KG1 (cell line): Measurements from ENCODE around the gene PRKG1.

Source experiments
- DNase-seq: peaks from one replicate; lab custom pipeline; 2025; lab: John Stamatoyannopoulos, UW

The PRKG1 gene

DNA sequence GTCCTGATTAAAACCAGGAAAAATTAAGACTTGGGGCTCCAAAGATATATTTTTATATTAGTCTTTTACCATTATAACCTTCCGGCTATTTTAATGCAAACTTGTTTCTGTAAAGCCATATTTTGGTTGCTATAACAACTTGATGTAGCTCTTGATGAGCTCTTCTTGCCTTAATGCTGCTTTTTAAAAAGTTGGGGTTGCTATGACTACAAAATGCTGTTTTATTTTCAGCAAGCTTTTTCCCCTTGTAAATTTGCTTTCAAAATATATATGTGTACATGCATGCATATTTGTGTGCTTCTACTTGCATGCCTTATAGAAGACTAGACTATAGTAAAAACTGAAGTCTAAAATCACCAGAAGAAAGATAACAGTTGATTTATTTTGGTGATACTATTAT, 525.4 kb downstream of the PRKG1 start:
- DNase-seq: no peak

DNA sequence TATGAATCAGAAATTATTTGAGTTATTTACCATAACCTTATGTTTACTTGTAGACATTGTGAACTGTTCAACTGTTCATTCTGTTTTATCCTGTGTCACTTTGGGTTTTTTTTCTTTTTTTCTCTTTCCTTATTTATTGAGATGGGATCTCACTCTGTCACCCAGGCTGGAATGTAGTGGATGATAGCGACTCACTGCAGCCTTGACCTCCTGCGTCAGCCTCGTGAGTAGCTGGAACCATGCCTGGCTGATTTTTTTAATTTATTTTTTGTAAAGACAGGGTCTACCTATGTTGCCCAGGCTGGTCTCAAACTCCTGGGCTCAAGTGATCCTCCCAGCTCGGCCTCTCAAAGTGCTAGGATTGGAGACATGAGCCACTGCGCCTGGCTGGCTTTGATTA, 528.0 kb downstream of the PRKG1 start:
- DNase-seq: no peak

DNA sequence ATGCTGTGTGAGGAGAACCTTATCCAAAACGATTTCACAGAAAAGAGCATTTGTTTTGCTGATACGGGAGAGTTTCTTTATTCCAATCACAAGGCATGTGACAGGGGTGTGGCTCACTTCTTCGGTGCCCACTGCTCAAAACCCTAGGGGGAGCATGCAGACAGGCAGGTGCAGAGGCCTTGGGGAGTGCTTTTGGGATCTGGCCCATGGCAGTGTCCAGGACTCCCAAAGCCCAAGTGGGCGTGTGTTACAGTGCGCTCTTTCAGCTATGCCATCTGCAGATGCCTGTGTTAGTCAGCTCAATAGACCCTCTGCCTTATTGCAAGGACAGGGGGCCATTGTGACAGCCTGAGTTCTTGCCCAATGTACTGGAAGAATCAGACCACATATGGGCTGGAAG, 530.3 kb downstream of the PRKG1 start:
- no peak for DNase-seq

DNA sequence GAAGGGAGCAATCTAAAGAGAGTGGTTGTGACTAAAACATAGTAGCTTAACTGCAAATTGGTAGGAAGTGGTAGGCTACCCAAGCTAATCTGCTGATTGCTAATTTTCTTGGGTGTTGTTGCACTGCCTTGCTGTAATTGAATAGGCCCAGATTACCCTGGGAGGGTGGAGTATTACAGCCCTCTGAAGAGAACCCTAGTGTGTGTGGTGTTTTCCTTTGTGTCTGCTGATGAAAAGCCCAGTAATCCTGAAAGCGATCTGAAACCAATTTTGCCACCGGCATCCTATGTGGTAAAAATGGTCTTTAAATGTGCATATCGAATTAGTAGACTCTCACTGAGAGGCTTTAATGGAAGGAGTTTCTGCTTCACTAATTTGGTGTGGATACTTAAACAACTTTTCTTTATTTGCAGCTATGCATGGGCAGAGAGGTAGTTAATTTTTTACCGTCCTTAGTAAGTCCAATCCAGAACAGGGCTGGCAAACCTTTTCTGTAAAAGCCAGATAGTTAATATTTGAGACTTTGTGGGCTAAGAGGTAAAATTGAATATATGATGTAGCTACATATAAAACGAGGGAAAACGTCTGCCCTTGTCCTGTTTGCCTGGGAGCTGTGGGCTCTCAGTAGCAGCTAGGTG, 532.7 kb downstream of the PRKG1 start:
- no peak for DNase-seq

DNA sequence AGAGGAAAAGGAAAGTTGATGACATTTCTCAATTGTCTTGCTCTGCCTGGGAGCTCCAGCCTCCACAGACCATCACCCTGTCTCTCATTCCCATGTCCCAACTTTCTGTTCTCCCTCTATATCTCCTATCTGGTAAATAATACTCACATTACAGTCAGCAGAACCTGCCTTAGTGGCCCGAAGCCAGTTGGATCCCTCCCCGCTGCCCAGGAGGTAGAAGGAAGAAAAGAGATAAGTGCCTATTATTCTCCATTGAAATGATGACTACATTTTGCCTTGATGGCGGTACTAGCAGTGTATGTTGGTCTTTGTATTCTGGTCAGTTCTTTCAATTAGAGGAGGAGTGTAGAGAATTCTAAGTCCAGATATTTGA, 533.2 kb downstream of the PRKG1 start:
- no peak for DNase-seq

DNA sequence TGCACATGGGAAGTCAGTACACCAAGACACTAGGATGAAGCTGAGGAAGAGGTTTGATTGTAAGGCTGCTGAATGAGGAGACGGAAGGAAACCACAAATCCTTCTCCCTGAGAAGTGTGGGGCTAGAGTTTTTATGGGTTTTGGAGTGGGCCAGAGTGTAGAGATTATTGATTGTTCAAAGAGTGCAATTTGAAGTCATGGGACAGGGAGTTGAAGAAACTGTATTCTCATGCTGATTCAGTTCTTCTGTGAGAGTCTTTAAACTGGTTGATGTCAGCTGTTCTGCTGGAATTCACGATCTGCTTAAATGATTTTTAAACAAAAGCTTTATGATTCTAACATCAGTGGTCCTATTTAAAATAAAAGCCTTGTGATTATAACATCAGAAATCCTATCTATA, 533.9 kb downstream of the PRKG1 start:
- DNase-seq: no peak

DNA sequence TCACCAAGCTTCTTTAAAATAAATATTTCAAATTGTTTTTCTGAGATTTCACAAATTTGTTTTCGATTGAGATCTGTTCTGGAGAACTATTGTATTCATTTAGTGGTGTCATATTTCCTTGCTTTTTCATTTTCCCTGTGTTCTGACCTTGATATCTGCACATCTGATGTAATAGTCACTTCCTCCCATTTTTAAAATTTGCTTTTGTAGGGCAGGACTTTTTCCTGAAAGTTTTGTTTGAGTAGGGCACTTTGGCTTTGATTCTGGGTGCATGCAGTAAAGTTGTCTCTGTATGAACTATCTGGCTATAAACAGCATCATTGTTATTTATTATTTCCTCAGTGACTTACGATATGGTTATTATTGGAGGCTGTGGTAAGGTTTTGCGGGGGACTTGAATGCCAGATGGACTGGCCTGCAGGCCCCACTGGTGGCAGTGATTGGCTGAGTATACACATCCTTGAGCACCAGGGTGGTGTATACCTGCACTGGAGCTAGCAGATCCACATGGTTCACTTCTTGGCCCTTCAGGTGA, 541.5 kb downstream of the PRKG1 start:
- DNase-seq: no peak

DNA sequence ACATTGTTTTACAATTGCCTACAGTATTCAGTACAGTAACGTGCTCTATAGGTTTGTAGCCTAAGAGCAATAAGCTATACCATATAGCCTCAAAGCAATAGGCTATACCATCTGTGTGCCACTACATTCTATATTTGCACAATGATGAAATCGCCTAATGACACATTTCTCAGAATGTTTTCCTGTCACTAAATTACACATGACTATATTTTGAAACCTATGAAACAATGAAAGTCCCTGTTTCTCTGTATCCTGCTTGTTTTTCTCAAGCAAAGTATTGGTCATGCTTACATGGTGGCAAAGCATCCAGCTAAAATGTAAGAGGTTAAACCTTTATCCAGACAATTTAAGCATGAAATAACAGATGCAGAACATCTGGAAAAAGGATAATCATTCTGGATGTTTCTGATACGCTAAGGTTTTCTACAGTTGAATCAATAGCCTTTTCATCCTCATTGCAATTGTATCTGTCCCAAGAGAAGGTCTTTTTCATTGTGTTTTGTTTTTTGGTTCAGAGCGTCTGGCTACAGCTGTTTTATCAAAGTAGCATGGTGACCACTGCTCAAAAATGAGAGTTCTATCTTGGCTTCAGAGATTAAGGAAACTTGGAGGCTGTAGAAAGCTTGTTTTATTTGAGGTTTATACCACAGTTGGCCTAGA, 543.4 kb downstream of the PRKG1 start:
- no peak for DNase-seq

DNA sequence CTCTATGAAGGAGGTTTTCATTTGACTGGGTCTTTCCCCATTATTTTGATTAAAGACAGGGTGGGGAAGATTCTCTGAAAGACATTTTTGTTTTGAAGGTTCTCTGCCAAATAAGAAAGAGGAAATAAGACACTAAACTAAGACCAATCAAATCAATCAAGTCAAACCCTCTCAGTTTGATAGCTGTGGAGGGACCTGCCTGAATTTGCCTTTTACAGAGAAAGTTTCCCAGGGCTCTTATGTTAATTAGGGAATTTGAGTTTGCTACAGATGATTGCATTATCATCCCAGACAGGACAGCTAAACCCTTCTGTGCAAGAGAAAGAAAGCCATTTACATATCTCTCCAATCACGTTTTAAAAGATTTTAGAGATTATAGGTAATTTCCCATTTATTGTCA, 545.1 kb downstream of the PRKG1 start:
- DNase-seq: no peak

DNA sequence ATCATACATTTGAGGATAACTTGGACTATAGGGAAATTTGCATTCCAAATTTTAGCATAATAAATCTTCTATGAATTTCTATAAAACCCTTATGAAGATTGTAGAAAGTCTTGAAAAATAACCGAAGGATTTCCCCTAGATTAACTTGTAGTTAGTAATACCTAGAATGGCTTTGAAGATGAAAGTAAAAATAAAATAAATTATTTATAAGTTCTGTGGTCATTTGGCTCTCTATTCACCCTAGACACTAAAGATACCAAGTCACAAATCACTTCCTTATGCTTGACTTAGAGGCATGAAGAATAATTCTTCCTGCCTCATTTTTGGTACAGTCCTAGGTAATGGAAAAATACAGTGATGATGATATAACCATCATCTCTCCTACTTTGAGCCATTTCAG, 545.8 kb downstream of the PRKG1 start:
- DNase-seq: no peak

DNA sequence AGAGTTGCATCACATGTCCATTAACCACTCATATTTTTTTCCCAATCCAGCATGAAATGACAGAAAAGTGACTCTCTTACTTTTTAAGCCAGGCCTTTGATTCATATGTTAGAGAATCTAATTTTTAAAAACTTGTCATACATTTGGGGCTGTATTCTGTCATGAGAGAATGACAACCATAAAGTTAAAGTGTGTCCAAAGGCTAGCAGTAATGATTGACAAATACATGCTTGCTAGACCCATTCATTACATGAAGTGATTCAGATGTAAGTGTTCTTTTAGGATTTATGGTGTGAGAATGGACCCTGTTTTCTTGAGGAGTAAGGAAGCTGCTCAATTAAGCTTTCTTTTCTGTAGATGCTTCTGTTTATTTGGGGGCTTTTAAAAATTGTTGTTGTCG, 549.7 kb downstream of the PRKG1 start:
- DNase-seq: no peak

DNA sequence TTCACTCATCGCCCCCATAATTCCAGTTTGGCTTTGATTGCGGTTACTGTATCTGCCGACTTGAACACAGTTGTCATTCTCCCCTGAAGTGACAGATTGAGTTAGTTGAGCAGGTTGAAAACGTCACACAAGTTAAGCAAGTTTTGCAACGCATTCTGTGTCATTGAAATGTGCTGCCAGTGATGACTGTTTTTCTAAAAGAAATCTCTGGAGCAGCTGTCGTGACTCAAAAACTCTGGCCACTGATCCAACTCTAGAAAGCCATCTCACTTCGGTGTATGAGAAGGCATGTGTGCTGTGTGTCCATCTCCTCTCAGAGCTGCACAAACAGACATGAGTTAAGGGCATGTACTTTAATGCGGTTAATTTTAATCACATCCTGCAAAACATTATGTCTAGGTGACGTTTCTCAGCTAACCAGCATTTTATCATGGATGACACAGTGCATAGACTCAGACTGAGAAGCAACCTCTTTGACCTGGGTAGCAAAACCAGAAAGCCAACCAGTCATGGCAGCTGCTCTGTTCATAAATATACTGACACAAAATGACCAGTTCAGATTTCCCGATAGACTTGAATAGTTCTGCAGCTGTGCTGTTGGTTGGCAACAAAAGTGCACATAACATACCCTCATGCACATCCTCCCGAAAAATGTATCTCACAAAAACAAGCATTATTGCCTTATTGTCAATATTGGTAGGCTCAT, 555.8 kb downstream of the PRKG1 start:
- no peak for DNase-seq

DNA sequence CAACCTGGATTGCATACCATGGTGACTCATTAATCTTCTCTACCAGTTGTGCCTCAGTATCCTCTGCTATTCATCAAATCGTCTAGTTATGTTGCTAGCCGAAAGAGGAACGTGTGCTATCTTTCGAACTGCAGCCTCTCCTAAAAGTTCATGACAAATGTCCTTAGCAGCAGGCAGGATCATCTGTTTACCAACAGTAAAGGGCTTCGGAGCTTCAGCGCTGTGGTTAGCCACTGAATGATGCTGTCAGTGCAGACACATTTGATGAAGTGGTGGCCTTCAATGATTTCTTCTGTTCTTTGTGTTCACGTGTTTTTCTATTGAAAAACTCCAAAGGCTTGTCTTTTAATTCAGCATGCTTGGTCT, 556.3 kb downstream of the PRKG1 start:
- no peak for DNase-seq

DNA sequence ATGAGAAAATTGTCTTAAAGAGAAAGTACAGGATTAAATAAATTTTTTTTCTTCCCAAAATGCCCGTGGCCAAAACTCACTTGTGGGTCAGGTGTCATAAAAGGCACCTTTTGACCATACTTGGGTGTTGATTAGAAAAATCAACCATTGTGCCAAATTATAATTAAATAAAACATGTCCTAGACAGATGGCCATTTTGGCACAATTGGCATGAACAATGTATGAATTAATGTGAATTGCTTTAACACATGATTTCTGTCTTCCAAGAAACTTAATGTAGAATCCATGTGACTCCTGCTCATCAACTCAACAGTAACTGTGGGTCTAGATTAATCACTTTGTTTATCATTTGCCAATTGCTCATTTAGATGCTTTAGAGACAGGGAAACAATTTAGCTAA, 561.1 kb downstream of the PRKG1 start:
- no peak for DNase-seq

DNA sequence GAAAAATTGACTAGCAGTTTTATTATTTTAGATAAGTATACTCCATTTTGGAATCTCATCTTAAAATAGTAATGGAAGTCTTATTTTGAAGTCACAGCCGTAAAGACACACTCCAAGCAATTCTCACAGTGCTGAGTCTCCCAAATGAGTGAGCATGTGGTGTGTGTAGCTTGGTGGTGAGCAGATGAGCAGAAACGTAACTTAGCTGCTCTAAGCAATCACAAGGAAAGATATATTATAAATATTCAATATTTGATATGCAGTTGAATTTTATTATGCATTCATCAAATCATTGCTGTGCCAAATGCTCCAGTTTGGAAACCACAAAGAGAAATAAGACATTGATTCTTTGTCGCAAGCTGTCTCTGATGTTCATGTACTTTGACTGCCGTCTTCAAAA, 563.9 kb downstream of the PRKG1 start:
- DNase-seq: no peak

DNA sequence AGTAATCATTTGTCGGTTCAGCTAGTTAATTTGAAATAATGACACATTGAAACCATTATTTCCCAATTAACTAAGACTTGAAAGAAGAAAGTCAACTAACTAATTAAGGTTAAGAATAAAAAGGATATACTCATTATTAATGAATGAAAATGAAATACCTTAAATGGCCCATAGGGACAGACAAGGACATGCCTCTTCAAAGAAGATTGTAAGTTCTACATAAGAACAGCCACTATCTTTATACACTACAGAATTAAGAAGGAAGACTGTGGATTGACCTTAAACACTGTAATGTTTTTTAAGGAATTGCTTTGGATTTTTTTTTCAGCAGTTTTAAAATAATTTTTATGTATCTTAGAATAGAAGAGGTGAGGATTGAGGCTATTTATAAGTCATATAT, 564.5 kb downstream of the PRKG1 start:
- DNase-seq: no peak

DNA sequence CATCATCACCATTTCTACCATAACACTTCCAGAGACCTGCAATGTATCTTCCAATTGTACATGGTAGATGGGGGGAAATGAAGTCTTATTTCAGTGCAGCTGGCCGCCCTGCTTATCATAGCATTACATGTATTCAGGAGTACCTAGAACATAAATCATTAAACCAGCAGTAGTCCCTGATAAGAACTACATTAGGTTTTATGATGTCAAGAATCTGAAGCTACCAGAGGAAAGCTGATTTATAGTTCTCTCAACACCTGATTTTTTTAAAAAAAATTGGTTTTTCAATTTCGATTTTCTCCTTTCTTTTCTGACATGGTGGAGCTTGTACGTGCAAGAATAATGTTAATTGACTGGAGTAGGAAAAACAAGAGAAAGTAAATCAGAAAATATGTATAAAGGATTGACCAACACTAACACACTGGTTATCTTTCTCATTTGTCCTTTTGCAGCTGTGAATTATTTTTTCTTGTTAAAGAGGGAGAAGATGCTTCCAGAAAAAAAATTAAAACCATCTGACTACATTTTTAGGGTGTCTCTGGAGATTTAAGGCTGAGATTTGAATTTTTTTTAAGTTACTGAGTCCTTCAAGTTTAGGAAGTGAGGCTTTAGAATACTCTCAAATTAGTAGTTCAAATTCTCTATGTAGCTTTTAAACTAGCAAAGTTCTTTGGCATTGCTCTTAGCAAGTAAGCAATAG, 566.0 kb downstream of the PRKG1 start:
- DNase-seq: no peak

DNA sequence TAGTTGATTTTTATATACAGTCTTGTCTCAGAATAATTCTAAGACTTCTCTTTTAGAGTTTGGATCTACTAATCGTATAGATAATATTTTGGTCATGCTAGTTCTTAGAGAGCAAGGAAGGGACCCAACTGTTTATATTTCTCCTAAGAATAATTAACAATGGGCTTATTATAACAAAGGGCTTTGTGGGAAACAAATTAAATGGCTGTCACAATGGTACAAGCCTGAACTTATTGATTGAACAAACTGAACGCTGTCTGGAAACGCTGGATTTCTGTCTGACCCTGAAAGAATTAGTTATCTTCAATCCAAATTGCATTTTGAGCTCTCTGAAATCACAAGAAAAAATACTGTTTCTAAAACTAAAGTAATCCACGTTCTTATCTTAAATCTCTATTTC, 568.3 kb downstream of the PRKG1 start:
- DNase-seq: no peak

DNA sequence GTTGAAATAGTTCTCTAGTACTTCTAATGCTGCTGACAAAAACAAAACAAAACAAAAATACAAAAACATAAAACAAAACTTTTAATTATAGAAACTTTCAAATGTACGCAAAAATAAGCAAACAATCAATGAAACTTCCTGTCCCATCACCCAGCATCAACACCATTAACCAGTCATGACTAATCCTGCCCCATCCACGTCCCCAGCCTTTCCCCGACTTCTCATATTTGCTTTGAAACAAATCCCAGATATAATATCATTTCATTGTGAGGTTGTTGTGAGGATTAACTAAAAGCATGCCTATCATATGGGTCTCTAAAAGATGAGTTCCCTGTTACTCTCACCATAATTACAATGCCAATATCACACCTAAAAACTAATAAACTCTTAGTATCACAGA, 569.4 kb downstream of the PRKG1 start:
- no peak for DNase-seq

DNA sequence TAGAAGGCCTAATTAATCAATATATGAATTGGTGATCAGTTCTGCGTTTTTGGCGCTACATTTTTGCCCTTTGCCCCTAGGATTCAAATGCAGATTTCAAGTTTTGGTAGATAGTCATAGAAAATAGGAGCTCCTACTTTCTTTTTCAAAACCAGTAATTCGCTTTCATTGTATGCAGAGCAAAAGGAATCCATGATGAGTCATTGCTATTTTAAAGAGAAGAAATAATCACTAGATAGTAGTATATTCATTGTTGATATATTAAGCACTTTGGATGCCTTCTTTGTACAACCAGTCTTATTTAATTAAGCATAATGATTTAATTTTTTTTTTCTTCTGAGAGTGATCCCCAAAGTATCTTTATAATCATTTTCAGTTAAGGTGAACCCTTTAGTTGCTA, 574.8 kb downstream of the PRKG1 start:
- no peak for DNase-seq

DNA sequence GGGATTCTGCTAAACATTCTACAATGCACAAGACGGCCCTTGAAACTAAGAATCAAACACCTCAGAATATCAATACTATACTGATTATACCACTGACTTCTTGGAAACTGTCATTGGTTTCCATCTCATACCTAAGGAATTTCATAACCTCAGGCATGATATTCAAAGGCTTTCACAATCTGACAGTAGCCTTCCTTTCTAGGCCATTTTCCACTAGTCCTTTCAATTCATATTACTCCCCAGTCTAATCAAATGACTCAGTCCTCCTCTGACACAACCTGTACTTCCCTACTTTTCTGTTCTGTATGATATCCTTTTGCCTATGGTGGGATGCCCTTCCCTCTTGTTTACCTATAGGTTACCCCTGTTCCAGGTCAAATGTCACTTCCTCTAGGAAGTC, 576.8 kb downstream of the PRKG1 start:
- no peak for DNase-seq

DNA sequence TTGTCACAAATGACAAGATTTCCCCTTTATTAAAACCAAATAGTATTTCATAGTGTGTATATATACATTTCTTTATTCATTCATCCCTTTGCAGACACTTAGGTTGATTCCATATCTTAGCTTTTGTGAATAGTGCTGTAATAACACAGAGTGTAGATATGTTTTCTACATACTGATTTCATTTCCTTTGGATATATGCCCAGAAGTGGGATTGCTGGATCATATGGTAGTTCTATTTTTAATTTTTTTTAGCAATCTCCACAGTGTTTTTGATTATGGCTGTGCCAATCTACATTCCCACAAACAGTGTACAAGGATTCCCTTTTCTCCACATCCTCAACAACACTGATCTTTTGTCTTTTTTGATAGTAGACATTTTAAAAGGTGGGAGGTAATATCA, 578.7 kb downstream of the PRKG1 start:
- DNase-seq: no peak

DNA sequence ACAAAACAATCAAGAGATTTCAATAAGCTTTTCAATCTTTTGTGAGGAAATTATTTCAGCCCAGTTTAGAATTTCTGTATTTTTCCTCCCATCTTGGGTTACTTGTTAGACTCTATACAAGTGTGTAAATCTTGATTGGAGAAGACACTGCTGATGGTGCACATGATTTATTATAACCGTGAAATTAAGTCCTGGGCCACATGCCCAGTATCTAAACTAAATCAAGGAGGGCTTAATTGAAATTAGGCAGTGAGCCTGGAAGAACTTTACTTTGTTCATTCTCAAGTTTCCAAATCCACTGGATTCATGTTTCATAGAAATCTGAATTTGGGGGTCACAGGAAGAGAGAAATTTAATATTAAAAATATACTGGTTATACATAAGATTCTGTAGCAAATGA, 580.6 kb downstream of the PRKG1 start:
- DNase-seq: no peak
